HEK293 (cell line): ENCODE measurements around the gene TBCA.

Experiments used
- CTCF ChIA-PET: fragments of 350-600 bp; formaldehyde crosslinking; extraction: SDS; loops from one replicate; lab custom pipeline; 2021; ENCODE audit warnings: antibody characterized with exemption; lab: Yijun Ruan, JAX
- POLR2A ChIA-PET: fragments of 300-600 bp; formaldehyde crosslinking; extraction: SDS; loops from one replicate; lab custom pipeline; 2020; ENCODE audit warnings: antibody characterized with exemption, inconsistent platforms; lab: Yijun Ruan, JAX
- H3K27ac ChIP-seq: fragments of 200-500 bp; sonication (Bioruptor generic); 2 replicates; pipeline ENCODE4 v1.5.1; 2014; ENCODE audit warnings: low read depth, low read length, control low read depth, inconsistent platforms; ENCODE audit errors: extremely low read depth
- H3K36me3 ChIP-seq, 2 experiments: fragments of 200-500 bp in 1 of 2; sonication (Bioruptor generic) in 1 of 2; 1 replicate in 1 of 2; 2 replicates in 1 of 2; pipeline ENCODE4 v1.5.1; 2014 to 2017; ENCODE audit warnings: inconsistent platforms in 2 of 2, low read length in 2 of 2; ENCODE audit not compliant: control insufficient read depth in 2 of 2, insufficient read depth in 1 of 2
- H3K4me1 ChIP-seq: fragments of 200-500 bp; sonication (Bioruptor generic); 2 replicates; pipeline ENCODE4 v1.5.1; 2014; ENCODE audit warnings: mild to moderate bottlenecking, low read length, inconsistent platforms; ENCODE audit not compliant: control insufficient read depth, insufficient read depth
- H3K4me3 ChIP-seq: 2 replicates; pipeline ENCODE4 v1.5.1; 2011; ENCODE audit warnings: low read depth, mild to moderate bottlenecking, control low read depth, low read length, moderate library complexity
- H3K9me3 ChIP-seq: fragments of 200-500 bp; sonication (Bioruptor generic); 2 replicates; pipeline ENCODE4 v1.5.1; 2014; ENCODE audit warnings: low read depth, low read length, inconsistent platforms; ENCODE audit not compliant: control insufficient read depth, insufficient read depth
- AEBP2 ChIP-seq: fragments of 450-650 bp; formaldehyde crosslinking; IDR thresholded peaks from 2 replicates; pipeline ENCODE4 v1.5.1; 2016; ENCODE audit warnings: missing biosample characterization, missing genetic modification characterization, borderline replicate concordance
- ELK4 ChIP-seq: IDR thresholded peaks from 2 replicates; pipeline ENCODE4 v1.6.1; 2011; ENCODE audit warnings: mild to moderate bottlenecking, low read depth, low read length, borderline replicate concordance
- GLI4 ChIP-seq: fragments of 450-650 bp; formaldehyde crosslinking; IDR thresholded peaks from 2 replicates; pipeline ENCODE4 v1.5.1; 2016; ENCODE audit warnings: missing biosample characterization, missing genetic modification characterization
- MZF1 ChIP-seq: fragments of 450-650 bp; formaldehyde crosslinking; IDR thresholded peaks from 2 replicates; pipeline ENCODE4 v1.5.1; 2017; ENCODE audit warnings: missing biosample characterization, missing genetic modification characterization, borderline replicate concordance
- PRDM1 ChIP-seq: fragments of 450-650 bp; formaldehyde crosslinking; IDR thresholded peaks from 2 replicates; pipeline ENCODE4; 2016; ENCODE audit warnings: missing biosample characterization, missing genetic modification characterization
- TCF7L2 ChIP-seq: IDR thresholded peaks from 2 replicates; pipeline ENCODE4 v1.6.1; 2011; ENCODE audit warnings: low read depth, mild to moderate bottlenecking, inconsistent platforms, low read length, moderate library complexity, borderline replicate concordance
- TRIM28 ChIP-seq: IDR thresholded peaks from 2 replicates; pipeline ENCODE4 v1.6.1; 2011; ENCODE audit warnings: low read length, control low read depth, borderline replicate concordance
- ZBTB26 ChIP-seq: fragments of 450-650 bp; formaldehyde crosslinking; optimal IDR thresholded peaks from 2 replicates; pipeline ENCODE3; 2016; ENCODE audit warnings: missing biosample characterization, mild to moderate bottlenecking, missing genetic modification characterization
- ZNF121 ChIP-seq: fragments of 450-650 bp; formaldehyde crosslinking; IDR thresholded peaks from 2 replicates; pipeline ENCODE4 v1.5.1; 2016; ENCODE audit warnings: missing biosample characterization, missing genetic modification characterization
- ZNF132 ChIP-seq: fragments of 450-650 bp; formaldehyde crosslinking; IDR thresholded peaks from 2 replicates; pipeline ENCODE4 v1.5.1; 2017; ENCODE audit warnings: missing biosample characterization, missing genetic modification characterization, borderline replicate concordance
- ZNF19 ChIP-seq: fragments of 450-650 bp; formaldehyde crosslinking; IDR thresholded peaks from 2 replicates; pipeline ENCODE4; 2016; ENCODE audit warnings: missing biosample characterization, missing genetic modification characterization, low read depth
- ZNF239 ChIP-seq: fragments of 450-650 bp; formaldehyde crosslinking; IDR thresholded peaks from 2 replicates; pipeline ENCODE4 v1.5.1; 2016; ENCODE audit warnings: missing biosample characterization, missing genetic modification characterization
- ZNF26 ChIP-seq: fragments of 450-650 bp; formaldehyde crosslinking; IDR thresholded peaks from 2 replicates; pipeline ENCODE4 v1.5.1; 2016; ENCODE audit warnings: missing biosample characterization, missing genetic modification characterization
- ZNF404 ChIP-seq: fragments of 450-650 bp; formaldehyde crosslinking; IDR thresholded peaks from 2 replicates; pipeline ENCODE4 v1.5.1; 2017; ENCODE audit warnings: missing biosample characterization, missing genetic modification characterization
- ZNF473 ChIP-seq: fragments of 450-650 bp; formaldehyde crosslinking; IDR thresholded peaks from 2 replicates; pipeline ENCODE4 v1.5.1; 2017; ENCODE audit warnings: missing biosample characterization, missing genetic modification characterization
- ZNF521 ChIP-seq: fragments of 450-650 bp; formaldehyde crosslinking; IDR thresholded peaks from 2 replicates; pipeline ENCODE4 v1.5.1; 2017; ENCODE audit warnings: missing biosample characterization, mild to moderate bottlenecking, missing genetic modification characterization
- ZNF529 ChIP-seq: fragments of 450-650 bp; formaldehyde crosslinking; IDR thresholded peaks from 2 replicates; pipeline ENCODE4 v1.5.1; 2017; ENCODE audit warnings: missing genetic modification characterization, missing biosample characterization; ENCODE audit not compliant: insufficient replicate concordance
- ZNF621 ChIP-seq: fragments of 450-650 bp; formaldehyde crosslinking; IDR thresholded peaks from 2 replicates; pipeline ENCODE4 v1.5.1; 2017; ENCODE audit warnings: missing biosample characterization, missing genetic modification characterization
- ZNF624 ChIP-seq: fragments of 450-650 bp; formaldehyde crosslinking; IDR thresholded peaks from 2 replicates; pipeline ENCODE4 v1.5.1; 2017; ENCODE audit warnings: missing biosample characterization, missing genetic modification characterization
- ZNF626 ChIP-seq: fragments of 450-650 bp; sonication (Bioruptor Pico); formaldehyde crosslinking; IDR thresholded peaks from 2 replicates; pipeline ENCODE4 v1.5.1; 2018; ENCODE audit warnings: missing biosample characterization, missing genetic modification characterization, inconsistent platforms
- ZNF639 ChIP-seq: fragments of 450-650 bp; formaldehyde crosslinking; IDR thresholded peaks from 2 replicates; pipeline ENCODE4 v1.5.1; 2016; ENCODE audit warnings: missing biosample characterization, missing genetic modification characterization
- ZNF777 ChIP-seq: fragments of 450-650 bp; formaldehyde crosslinking; IDR thresholded peaks from 2 replicates; pipeline ENCODE4 v1.5.1; 2017; ENCODE audit warnings: missing biosample characterization, missing genetic modification characterization, borderline replicate concordance

TBCA gene

GRCh38 chr5:77725616-77726015 is 50.5 kb downstream of the TBCA start:
- TF ChIP-seq ELK4: no peak
- no peak for TF ChIP-seq ZNF621 (tag by site-specific recombination)
- no peak for TF ChIP-seq ZNF624 (tag by site-specific recombination)
- peaks cover 5% of the 10 kb centered on the region; the same call in 1 of the 2 replicates for H3K4me1 ChIP-seq
- no peaks in the 10 kb centered on the region for H3K9me3 ChIP-seq
- ChIA-PET CTCF (no interaction called here), POLR2A (no interaction called here)
- H3K27ac ChIP-seq: no peak overlapping the region
- H3K4me3 ChIP-seq: no peak overlapping the region
- H3K36me3 ChIP-seq: peaks cover 0 to 5% of the 10 kb centered on the region in 2 experiments; a peak in 1 of 3 replicates

- Histone ChIP-seq H3K4me3 (no peak overlapping the region), H3K4me1 (peaks cover 5% of the 10 kb centered on the region; the same call in 1 of the 2 replicates), H3K9me3 (no peaks in the 10 kb centered on the region), H3K27ac (no peak overlapping the region), H3K36me3 (peaks cover 0 to 5% of the 10 kb centered on the region in 2 experiments; a peak in 1 of 3 replicates)
- TF ChIP-seq ZNF121 (tag by site-specific recombination) (no peak), GLI4 (tag by site-specific recombination) (no peak), ZNF626 (tag by site-specific recombination) (no peak), ZNF19 (tag by site-specific recombination) (no peak), ZNF26 (tag by site-specific recombination) (no peak), ZNF132 (no peak), ZNF777 (no peak), AEBP2 (tag by site-specific recombination) (no peak), ZNF529 (tag by site-specific recombination) (no peak), ZNF239 (no peak), ZNF521 (tag by site-specific recombination) (no peak), ZBTB26 (no peak), PRDM1 (no peak), TRIM28 (no peak), ZNF404 (tag by site-specific recombination) (no peak), ZNF473 (tag by site-specific recombination) (no peak), TCF7L2 (no peak), MZF1 (tag by site-specific recombination) (no peak), ZNF639 (tag by site-specific recombination) (no peak)
- ChIA-PET CTCF (interaction anchor here (0.7 kb wide), 1 partner anchor 57 kb away, joined by 3 read pairs; no protein-coding TSS in a partner anchor), POLR2A (interaction anchor here (0.6 kb wide), 1 partner anchor 9 kb away, joined by 3 read pairs; no protein-coding TSS in a partner anchor)
Observed at GRCh38 chr5:77724934-77725333, 51.2 kb downstream of the TBCA start.
